NCI-H187 treated with DMSO at 0.1 percent for 48 hours (cell line): ENCODE data around the gene BEX4.
"Not testable (repeated sequence)": the region's sequence is repeated elsewhere in the genome, so short reads cannot be mapped to it uniquely, and the experiment has no call there.

Experiments
- DNase-seq: peaks from one replicate; lab custom pipeline; 2025; lab: John Stamatoyannopoulos, UW

The BEX4 gene

DNA sequence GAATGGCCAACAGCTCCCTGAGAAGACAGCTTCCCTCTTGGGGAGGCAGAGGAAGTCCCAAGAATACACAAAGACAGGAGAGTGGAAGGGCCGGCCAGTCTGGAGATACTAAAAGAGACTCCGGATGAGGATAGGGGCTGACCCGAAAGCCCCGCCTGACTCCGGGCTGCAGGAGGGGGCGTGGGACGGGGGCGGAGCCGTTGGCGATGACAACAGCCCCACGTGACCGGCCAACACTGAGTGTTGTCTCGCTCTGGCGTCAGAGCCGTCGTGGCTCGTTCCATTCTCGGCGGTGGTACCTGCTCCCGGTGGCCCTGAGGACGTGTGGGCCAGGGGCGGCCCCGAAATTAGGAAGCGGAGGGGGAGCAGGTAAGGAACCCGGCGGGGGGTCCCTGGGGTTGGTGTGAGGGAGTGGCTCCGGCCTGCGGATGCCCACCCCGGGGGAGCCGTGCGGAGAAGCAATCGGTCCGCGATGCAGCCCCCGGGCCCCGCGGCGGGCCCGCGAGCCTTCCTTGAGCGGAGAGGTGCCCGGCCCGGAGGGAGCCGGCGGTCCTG, at the start of gene BEX4:
Gene BEX4 (plus strand): TSS at position 239 of the 555 bp plus-strand sequence. CDS start 1,046 bp downstream, outside the sequence.
- DNase-seq: no peak

DNA sequence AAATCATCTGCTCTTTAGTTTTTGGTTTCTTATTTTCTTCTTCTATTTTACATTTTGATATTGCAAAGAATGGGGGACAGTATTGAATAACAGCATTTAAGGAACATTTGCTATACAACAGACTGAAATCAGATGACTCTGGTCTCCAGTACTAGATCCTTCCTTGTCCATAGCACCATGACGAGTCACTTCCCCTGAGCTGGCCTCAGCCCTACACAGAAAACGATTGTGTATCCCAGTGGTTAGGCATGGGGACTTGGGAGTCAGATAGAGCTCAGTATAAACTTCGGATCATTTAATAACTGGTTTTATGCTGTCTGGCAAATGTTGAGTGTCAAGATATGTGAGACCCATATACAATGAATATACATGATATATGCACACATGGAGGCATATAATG, 44.7 kb upstream of the BEX4 start:
- no peak for DNase-seq

- DNase-seq: no peak
These were observed 43.6 kb upstream of the BEX4 start for GRCh38 chrX:103171353-103171752.

- not testable (repeated sequence) for DNase-seq
These were observed 39.7 kb upstream of the BEX4 start for GRCh38 chrX:103175256-103175655.

- DNase-seq: no peak
These were observed 38.8 kb upstream of the BEX4 start for GRCh38 chrX:103175944-103176753.

GRCh38 chrX:103177556-103177955, 37.4 kb upstream of the BEX4 start:
- DNase-seq: no peak

- no peak for DNase-seq
These were observed 31.0 kb upstream of the BEX4 start for GRCh38 chrX:103183912-103184311.

GRCh38 chrX:103187953-103188475, 26.9 kb upstream of the BEX4 start:
- no peak for DNase-seq

DNA sequence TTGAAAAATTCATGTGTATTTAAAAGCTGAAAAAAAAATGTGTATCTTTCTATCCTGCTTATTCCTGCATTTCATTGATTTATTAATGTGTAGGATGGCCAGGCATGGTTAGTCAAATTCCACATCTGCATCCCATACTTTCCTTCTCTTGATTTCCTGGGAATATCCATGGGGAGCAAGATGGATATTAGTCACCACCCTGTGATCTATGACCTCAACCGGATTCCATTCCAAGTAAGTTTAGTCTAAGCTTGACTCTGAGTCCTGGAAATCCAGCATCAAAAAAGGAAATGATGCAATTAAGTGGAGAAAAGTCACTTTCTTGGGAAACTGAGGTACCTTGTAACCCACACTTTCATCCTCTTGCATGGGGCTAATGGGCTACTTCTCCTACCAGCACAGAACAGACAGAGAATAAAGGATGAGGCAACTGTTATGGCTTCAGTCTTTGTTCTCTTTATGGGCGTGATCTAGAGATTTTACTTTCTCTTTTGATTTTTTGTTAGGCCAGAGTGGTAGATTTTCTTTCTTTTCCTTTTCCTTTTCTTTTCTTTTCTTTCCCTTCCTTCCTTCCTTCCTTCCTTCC, 17.1 kb upstream of the BEX4 start:
- no peak for DNase-seq

- DNase-seq: not testable (repeated sequence)
These were observed 16.2 kb upstream of the BEX4 start for GRCh38 chrX:103198668-103199067.

GRCh38 chrX:103201041-103201440, 13.9 kb upstream of the BEX4 start:
- no peak for DNase-seq

DNA sequence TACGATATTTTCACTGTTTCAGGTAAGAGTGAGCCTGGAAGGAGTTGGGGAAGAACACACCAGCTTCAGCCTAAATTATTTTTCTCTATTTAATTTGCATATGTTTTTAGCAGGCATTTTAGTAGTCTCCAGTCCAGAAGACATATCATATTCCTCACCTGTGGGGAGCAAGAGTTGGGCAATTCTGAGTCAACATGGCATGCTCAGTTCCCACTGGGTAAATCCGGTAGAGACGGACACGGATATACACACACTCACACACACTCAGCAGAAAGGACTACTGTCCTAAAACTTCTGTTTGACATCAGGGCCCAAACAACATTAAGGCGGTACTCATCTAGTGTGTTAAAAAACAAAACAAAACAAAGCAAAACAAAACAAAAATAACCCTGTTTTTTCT, 4.9 kb upstream of the BEX4 start:
- DNase-seq: no peak

- DNase-seq: no peak
These were observed 3.7 kb upstream of the BEX4 start for GRCh38 chrX:103211012-103211715.

DNA sequence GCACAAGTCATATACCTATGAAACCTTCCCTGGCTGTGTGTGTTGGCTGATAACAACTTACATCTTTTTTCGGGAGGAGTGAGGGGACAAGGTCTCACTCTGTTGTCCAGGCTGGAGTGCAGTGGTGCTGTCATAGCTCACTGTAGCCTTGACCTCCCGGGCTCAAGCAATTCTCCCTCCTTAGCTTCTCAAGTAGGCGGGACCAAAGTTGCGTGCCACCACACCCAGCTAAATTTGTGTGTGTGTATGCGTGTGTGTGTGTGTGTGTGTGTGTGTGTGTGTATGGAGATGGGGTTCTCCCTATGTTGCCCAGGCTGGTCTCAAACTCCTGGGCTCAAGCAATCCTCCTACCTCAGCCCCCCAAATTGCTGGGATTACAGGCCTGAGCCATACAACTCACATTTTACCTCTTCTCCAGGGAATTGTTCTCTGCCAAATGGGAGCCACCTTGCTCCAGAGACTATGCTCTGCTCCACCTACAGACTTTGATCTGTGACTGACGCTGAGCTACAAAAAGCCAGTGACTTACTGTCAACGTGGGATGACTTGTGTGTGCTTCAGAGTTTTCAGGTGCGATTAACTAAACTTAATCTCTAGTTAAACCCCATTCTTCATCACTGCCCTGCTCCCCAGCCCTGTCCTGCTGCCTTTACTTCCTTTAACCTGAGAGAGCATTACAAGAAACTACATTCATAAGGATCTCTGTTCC, 2.0 kb upstream of the BEX4 start:
- no peak for DNase-seq

- DNase-seq: no peak
These were observed 600 bp downstream of the BEX4 start for GRCh38 chrX:103215425-103215991.

DNA sequence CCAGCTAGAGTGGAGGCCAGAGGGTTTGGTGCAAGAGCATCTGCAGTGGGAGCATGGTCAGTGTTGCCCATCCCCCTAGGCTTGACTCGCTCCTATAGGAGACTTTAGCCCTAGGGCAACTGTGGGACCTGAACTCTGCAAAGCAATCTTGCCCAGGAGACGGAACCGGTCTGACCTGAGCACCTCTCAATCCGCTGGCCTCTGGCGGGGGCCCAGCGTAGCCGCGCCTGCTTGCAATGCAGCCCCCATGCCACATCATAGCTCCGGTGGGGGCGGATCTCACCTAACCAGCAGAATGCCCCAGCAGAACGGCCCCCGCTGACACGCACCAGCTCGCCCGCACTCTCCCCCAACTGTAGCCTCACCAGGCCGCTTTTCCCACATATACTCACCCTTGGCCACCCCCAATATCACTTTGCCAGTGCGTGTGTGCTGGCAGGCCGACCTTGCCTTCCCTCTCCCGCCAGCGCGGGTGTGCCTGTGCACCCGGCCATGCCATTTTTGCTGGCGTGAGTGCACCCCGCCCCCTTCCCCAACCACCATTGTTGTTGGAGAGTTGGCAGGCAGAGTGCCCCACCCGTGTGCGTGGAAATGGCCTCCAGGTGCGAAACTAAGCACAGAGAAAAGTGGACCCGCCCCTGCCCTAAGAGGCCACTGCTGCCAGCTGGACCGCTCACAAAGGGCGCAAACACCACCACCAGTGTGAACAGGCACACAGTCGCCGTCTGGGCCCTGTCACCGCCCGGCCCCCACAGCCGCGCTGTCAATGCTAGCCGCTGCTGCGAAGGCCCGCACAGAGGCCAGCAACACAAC, 5.8 kb downstream of the BEX4 start:
- no peak for DNase-seq

- not testable (repeated sequence) for DNase-seq
These were observed 11.0 kb downstream of the BEX4 start for GRCh38 chrX:103225918-103226317.

- no peak for DNase-seq
These were observed 18.4 kb downstream of the BEX4 start for GRCh38 chrX:103233263-103233662.

DNA sequence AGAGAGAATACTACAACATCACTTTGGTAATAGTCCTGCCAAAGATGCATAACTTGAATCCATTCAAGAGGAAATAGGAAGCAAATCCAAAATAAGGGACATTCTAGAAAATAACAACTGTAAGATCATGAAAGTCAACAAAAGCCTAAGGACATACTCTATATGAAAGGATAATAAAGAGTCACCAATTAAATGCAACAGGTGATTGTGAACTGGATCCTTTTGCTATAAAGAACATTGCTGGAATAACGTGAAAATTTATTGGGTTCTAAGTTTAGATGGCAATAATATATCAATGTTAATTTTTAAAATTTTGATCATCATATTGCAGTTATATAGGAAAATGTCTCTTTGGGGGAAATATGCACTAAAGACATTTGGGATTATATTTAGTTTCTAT, 20.0 kb downstream of the BEX4 start:
- DNase-seq: no peak

GRCh38 chrX:103235608-103236007, 20.7 kb downstream of the BEX4 start:
- DNase-seq: not testable (repeated sequence)

DNA sequence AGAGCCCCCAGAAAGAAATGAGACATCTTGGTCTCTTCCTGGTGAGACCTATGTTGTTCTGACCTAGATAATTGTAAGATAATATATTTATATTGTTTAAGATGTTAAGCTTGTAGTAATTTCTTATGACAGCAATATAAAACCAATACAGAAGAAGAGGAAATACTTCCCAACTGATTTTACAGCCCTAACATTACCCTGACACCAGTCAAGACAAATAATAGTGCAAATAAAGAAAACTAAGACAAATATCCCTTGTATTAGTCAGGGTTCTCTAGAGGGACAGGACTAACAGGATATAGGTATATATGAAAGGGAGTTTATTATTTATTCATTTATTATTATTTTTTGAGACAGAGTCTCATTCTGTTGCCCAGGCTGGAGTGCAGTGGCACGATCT, 21.4 kb downstream of the BEX4 start:
- DNase-seq: no peak
